BLaER1 treated with 17β-estradiol and CSF1 and Interleukin-3, amounts not matched to agents 10 nM and 100 nM (cell line): ENCODE results near the gene GRK2.
A peak's percentile ranks its signal among the peaks of the same experiment; 100 is the strongest.

Source experiments
- H3K27ac ChIP-seq, 11 experiments: shearing (Covaris generic); formaldehyde crosslinking; 2 replicates each; pipeline ENCODE4 v1.8.1; 2022
- H3K27me3 ChIP-seq, 11 experiments: shearing (Covaris generic); formaldehyde crosslinking; 2 replicates each; pipeline ENCODE4 v1.8.1; 2022
- H3K36me3 ChIP-seq, 11 experiments: shearing (Covaris generic); formaldehyde crosslinking; 2 replicates each; pipeline ENCODE4 v1.8.1; 2022
- H3K4me1 ChIP-seq, 10 experiments: shearing (Covaris generic); formaldehyde crosslinking; 2 replicates each; pipeline ENCODE4 v1.8.1; 2022
- H3K4me2 ChIP-seq, 11 experiments: shearing (Covaris generic); formaldehyde crosslinking; 2 replicates each; pipeline ENCODE4 v1.8.1; 2022
- H3K4me3 ChIP-seq, 10 experiments: shearing (Covaris generic); formaldehyde crosslinking; 2 replicates each; pipeline ENCODE4 v1.8.1; 2022
- H3K9ac ChIP-seq, 11 experiments: shearing (Covaris generic); formaldehyde crosslinking; 2 replicates each; pipeline ENCODE4 v1.8.1; 2022
- H3K9me3 ChIP-seq, 11 experiments: shearing (Covaris generic); formaldehyde crosslinking; replicated peaks in 1 of 11; 2 replicates each; pipeline ENCODE4 v1.8.1; 2022
- H4K20me1 ChIP-seq, 11 experiments: shearing (Covaris generic); formaldehyde crosslinking; 2 replicates each; pipeline ENCODE4 v1.8.1; 2022
- Cebpa-rat ChIP-seq, 11 experiments: shearing (Covaris generic); IDR thresholded peaks; 2 replicates each; pipeline ENCODE4 v1.8.1; 2022

Gene GRK2

DNA sequence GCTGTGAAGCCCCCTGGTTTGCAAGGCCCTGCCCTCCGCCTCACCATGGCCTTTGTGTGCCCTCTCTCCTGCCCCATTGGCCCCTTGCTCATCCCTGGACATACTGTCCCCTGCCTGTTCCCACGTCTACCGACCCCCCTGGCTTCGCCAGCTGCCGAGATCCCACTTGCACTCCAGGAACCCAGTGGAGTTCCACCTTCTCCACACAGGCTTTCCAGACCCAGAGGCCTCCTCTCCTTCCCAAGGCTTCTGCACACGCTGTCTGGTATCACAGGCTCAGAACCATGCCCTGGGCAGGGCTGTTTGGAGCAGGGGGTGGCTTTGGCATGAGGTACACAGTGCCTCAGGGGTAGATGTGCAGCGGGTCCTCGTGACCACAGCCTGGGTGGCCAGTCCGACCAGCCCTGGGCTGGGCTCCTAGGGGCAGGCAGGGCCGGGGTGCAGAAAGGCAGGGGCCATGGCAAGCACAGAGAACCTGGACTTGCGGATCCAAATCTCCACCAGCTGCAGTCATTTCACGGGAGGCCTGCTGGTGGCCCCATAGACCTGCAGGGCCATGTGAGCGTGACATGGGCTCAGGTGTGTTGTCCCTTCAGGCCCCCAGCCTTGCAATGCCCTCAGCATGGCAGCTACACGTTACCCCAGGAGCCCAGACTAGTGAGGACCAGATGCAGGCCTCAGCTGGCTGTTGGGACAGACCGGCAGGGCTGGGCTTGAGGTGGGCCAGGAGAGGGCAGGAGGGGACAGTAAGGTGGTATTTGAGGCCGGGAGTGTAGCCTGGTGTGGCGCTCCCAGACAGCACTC, 9.5 kb downstream of the GRK2 start:
- Histone ChIP-seq H3K9ac (peak overlapping the region; percentile 93 to 100 (median 99)), H3K4me1 (peaks cover 97 to 99% (median 98%) of the 10 kb centered on the region in 10 experiments), H4K20me1 (peaks cover 0 to 49% (median 30%) of the 10 kb centered on the region in 11 experiments; a peak in 13 of 22 replicates), H3K9me3 (no peaks in the 10 kb centered on the region), H3K4me3 (peak overlapping the region; percentile 32 to 99 (median 98); a peak in 15 of 20 replicates), H3K27me3 (no peaks in the 10 kb centered on the region), H3K36me3 (peaks cover 61 to 90% (median 82%) of the 10 kb centered on the region in 11 experiments), H3K4me2 (peak overlapping the region; percentile 99 to 100 (median 100)), H3K27ac (peak overlapping the region; percentile 93 to 100 (median 99))
- TF ChIP-seq Cebpa-rat (IDR thresholded peaks at IDR 0.05): no peak

DNA sequence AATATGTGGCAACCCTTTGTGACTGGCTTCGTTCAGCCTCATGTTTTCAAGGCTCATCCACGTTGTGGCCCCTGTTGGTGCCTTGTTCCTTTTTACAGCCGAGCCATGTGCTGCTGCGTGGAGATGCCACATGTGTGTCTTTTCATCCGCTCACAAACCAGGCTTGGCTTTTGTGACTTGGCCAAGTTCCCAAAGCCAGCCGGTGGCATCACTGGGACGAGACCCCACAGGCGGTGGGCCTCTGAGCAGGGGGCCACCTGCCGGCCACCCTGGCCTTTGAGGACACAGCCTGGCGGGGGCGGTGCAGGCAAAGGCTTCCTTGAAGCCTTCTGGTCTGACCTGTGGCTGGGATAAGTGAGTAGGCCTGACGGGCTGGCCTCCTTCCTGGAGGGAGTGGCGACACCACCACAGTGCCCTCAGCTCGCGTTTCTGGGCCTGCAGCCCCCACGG, 10.5 kb downstream of the GRK2 start:
- Histone ChIP-seq H3K27ac (peak overlapping the region; percentile 93 to 100 (median 99)), H3K4me3 (peak overlapping the region in 6 of 10 experiments; percentile 14 to 99 (median 42); a peak in 7 of 20 replicates), H3K36me3 (peaks cover 64 to 90% (median 88%) of the 10 kb centered on the region in 11 experiments), H3K9me3 (no peaks in the 10 kb centered on the region), H3K9ac (peak overlapping the region; percentile 93 to 100 (median 99)), H3K4me1 (peaks cover 97 to 99% (median 98%) of the 10 kb centered on the region in 10 experiments), H4K20me1 (peaks cover 0 to 39% (median 20%) of the 10 kb centered on the region in 11 experiments; a peak in 11 of 22 replicates), H3K27me3 (no peaks in the 10 kb centered on the region), H3K4me2 (peak overlapping the region; percentile 99 to 100 (median 100))
- peak in 2 of 11 experiments; percentile 2 to 5; a peak in 1 of 22 replicates for TF ChIP-seq Cebpa-rat (IDR thresholded peaks at IDR 0.05)

GRCh38 chr11:67277231-67277961, 11.1 kb downstream of the GRK2 start:
- Histone ChIP-seq H3K9me3 (no peaks in the 10 kb centered on the region), H3K4me3 (peak overlapping the region; percentile 20 to 72 (median 58)), H4K20me1 (peaks cover 0 to 33% (median 14%) of the 10 kb centered on the region in 11 experiments; a peak in 10 of 22 replicates), H3K4me2 (peak overlapping the region; percentile 99 to 100 (median 100)), H3K9ac (peak overlapping the region; percentile 93 to 100 (median 99)), H3K36me3 (peaks cover 66 to 90% (median 88%) of the 10 kb centered on the region in 11 experiments), H3K27me3 (no peaks in the 10 kb centered on the region), H3K27ac (peak overlapping the region; percentile 93 to 100 (median 99)), H3K4me1 (peaks cover 97 to 99% (median 98%) of the 10 kb centered on the region in 10 experiments)
- TF ChIP-seq Cebpa-rat (IDR thresholded peaks at IDR 0.05): peak in 2 of 11 experiments; percentile 13 to 50; a peak in 2 of 22 replicates

DNA sequence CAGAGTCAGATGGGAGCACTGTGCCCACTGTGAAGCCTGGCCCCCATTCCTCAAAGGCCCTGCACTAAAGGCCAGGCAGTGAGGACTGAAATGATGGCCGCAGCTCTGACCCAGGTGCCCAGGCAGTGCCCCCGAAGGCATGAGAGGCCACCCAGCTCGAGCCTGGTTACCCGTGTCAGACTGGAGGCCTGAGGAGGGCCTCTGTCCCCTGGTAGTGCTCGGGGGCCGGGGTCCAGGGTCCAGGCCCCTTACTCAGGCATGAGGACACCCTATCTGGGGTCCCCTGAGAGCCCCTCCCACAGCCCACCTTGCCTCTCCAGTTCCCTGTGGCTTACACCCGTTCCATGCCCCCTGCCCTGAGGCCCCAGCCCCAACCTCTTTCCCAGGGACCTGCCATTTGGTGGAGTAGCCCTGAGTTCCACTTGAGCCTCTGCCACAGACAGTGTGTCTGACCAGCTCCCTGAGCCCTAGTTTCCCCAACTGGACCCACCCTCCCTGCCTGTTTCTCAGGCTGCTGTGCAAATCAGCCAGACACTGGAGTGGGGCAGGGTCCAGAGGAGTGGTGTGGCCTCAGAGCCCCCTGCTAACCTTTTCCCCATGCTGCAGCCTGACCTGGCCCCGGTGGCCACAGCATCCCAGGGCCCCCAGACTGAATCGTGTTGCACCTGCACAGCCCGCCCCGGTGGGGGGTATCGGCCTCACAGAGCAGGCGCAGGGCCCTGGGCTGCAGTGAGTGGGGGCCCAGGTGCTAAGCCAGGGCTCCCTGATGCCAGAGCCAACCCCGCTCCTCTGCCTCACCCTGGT, 12.1 kb downstream of the GRK2 start:
- Histone ChIP-seq H3K4me2 (peak overlapping the region; percentile 85 to 100 (median 100)), H3K4me1 (peaks cover 97 to 99% (median 98%) of the 10 kb centered on the region in 10 experiments), H3K27ac (peak overlapping the region; percentile 93 to 100 (median 99)), H3K9me3 (no peaks in the 10 kb centered on the region), H3K27me3 (no peaks in the 10 kb centered on the region), H3K36me3 (peaks cover 71 to 90% (median 88%) of the 10 kb centered on the region in 11 experiments), H3K9ac (peak overlapping the region; percentile 84 to 100 (median 99)), H4K20me1 (peaks cover 0 to 24% (median 4%) of the 10 kb centered on the region in 11 experiments; a peak in 8 of 22 replicates), H3K4me3 (peak overlapping the region; percentile 20 to 72 (median 58))
- no peak for TF ChIP-seq Cebpa-rat (IDR thresholded peaks at IDR 0.05)

DNA sequence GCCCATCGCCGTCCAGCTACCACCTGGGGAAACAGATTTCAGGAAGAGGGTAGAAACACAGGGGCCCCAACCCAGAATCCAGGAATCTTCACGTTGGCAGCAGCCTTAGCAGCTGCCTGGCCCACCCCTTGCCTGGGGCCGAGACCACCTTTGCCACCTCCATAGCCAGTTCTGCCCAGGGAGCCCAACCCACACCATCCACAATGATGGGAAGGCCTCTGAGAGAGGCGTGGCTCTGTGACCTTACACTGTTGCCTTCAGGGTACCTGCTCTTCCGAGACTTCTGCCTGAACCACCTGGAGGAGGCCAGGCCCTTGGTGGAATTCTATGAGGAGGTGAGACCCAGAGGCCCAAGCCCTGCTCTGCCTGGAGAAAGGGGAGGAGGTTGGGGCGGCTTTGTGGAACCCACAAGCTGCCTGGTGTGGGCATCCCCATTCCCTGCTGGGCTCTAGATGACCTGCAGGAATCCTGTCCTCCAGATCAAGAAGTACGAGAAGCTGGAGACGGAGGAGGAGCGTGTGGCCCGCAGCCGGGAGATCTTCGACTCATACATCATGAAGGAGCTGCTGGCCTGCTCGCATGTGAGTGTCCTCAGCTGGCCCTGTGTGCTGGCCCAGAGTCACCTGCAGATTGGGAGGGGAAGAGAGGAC, 12.8 kb downstream of the GRK2 start:
- Histone ChIP-seq H3K36me3 (peaks cover 78 to 90% (median 89%) of the 10 kb centered on the region in 11 experiments), H3K9me3 (no peaks in the 10 kb centered on the region), H3K27ac (peak overlapping the region; percentile 93 to 100 (median 99)), H4K20me1 (peaks cover 0 to 17% (median 0%) of the 10 kb centered on the region in 11 experiments; a peak in 4 of 22 replicates), H3K9ac (peak overlapping the region; percentile 84 to 100 (median 99)), H3K4me2 (peak overlapping the region; percentile 85 to 100 (median 100)), H3K4me3 (peak overlapping the region; percentile 13 to 72 (median 58); a peak in 18 of 20 replicates), H3K4me1 (peaks cover 97 to 99% (median 98%) of the 10 kb centered on the region in 10 experiments), H3K27me3 (no peaks in the 10 kb centered on the region)
- no peak for TF ChIP-seq Cebpa-rat (IDR thresholded peaks at IDR 0.05)

DNA sequence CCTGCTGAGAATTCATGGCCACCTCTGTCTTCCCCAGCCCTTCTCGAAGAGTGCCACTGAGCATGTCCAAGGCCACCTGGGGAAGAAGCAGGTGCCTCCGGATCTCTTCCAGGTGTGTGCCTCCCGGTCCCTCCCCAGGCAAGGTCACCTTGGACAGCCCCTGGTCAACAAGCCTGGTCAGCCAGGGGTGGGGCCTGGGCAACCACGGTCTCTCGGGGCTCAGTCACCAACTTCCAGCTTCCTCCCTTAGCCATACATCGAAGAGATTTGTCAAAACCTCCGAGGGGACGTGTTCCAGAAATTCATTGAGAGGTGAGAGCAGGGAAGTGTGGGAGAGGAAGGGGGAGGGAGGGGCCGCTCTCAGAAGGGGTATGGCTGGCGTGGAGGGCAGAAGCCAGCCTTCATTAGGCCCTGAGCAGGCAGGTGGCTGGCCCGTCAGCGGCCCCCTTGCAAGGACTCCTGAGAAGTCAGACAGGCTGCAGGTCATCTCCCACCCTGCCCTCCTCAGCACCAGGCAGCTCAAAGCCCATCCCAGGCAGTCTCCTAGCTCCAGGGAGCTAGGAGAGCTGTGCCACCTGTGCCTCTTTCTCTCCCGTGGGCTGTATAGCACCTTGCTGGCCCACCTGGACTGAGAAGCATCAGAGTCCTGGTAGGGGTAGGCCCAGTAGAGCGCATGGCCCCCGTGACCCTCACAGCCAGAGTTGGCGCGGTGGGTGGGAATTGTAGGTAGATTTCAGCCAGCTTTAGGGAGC, 13.5 kb downstream of the GRK2 start:
- H3K36me3 ChIP-seq: peaks cover 78 to 90% (median 89%) of the 10 kb centered on the region in 11 experiments
- H3K9me3 ChIP-seq: no peaks in the 10 kb centered on the region
- peak overlapping the region; percentile 13 to 72 (median 58); a peak in 17 of 20 replicates for H3K4me3 ChIP-seq
- peak overlapping the region; percentile 85 to 100 (median 100) for H3K4me2 ChIP-seq
- no peak for TF ChIP-seq Cebpa-rat (IDR thresholded peaks at IDR 0.05)
- no peaks in the 10 kb centered on the region for H3K27me3 ChIP-seq
- H3K4me1 ChIP-seq: peaks cover 97 to 99% (median 98%) of the 10 kb centered on the region in 10 experiments
- peak overlapping the region; percentile 84 to 100 (median 99) for H3K9ac ChIP-seq
- peaks cover 0 to 12% (median 0%) of the 10 kb centered on the region in 11 experiments; a peak in 2 of 22 replicates for H4K20me1 ChIP-seq
- H3K27ac ChIP-seq: peak overlapping the region; percentile 93 to 100 (median 99)

- Histone ChIP-seq H3K27me3 (no peaks in the 10 kb centered on the region), H3K36me3 (peaks cover 80 to 90% (median 89%) of the 10 kb centered on the region in 11 experiments), H3K4me1 (peaks cover 97 to 99% (median 98%) of the 10 kb centered on the region in 10 experiments), H3K4me3 (peak overlapping the region in 9 of 10 experiments; percentile 13 to 72 (median 58); a peak in 14 of 20 replicates), H3K27ac (peak overlapping the region; percentile 93 to 100 (median 99)), H3K9ac (peak overlapping the region; percentile 84 to 100 (median 99)), H3K4me2 (peak overlapping the region; percentile 85 to 100 (median 100)), H4K20me1 (peaks cover 0 to 8% (median 0%) of the 10 kb centered on the region in 11 experiments; a peak in 2 of 22 replicates), H3K9me3 (no peaks in the 10 kb centered on the region)
- no peak for TF ChIP-seq Cebpa-rat (IDR thresholded peaks at IDR 0.05)
Observed at GRCh38 chr11:67280341-67280787, 14.1 kb downstream of the GRK2 start.
